PC-3 (cell line): ENCODE data around the gene MYO9A.

Source experiments
- CTCF ChIP-seq: fragments of 300-600 bp; sonication (generic); conservative IDR thresholded peaks from 2 replicates; pipeline ENCODE4 v1.5.1; 2017; ENCODE audit warnings: antibody characterized with exemption, low read depth, mild to moderate bottlenecking, low read length
- EZH2 ChIP-seq: fragments of 300-600 bp; sonication (generic); IDR thresholded peaks from one replicate; pipeline ENCODE4 v1.6.1; 2017; ENCODE audit warnings: antibody characterized with exemption, mild to moderate bottlenecking, low read length; ENCODE audit not compliant: unreplicated experiment
- EZH2phosphoT487 ChIP-seq: fragments of 300-600 bp; sonication (generic); IDR thresholded peaks from 2 replicates; pipeline ENCODE4 v1.6.1; 2018; ENCODE audit warnings: mild to moderate bottlenecking, antibody characterized with exemption, low read length, borderline replicate concordance

DNA sequence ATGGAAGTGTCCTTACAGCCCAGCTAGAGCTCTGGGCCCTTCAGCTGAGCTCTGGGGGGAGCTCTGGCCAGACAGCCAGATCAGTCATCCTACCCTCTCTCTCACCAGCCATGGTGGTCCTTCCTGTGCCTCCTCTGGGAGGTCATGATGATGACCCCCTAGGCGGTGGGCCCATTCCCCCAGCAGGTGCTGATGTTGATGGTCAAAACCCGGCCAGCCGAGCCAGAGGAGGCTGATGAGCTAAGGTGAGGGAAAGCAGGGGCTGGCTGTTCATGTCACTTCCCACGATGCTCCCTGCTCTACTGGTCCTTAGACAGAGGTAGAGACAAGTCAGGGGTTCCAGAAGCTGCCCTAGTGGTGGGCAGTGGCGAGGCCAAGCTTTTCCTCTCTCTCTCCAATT lies 44.6 kb upstream of the MYO9A start:
- no peak for TF ChIP-seq CTCF
- TF ChIP-seq EZH2, result no peak
- no peak for TF ChIP-seq EZH2phosphoT487
